B cell (primary cell): Measurements from ENCODE around the gene MAP3K20. TPM values are rescaled to one million over a fixed set of nuclear protein-coding genes. Genes with fewer than 3 reads are reported as not detected.

Source experiments
- ATAC-seq: fragments of 200-7000 bp; cut with Tn5 transposase; one replicate; pipeline ENCODE4 v1.10.0; 2021; ENCODE audit warnings: low read depth, mild to moderate bottlenecking, moderate number of reproducible peaks, moderate library complexity
- CTCF ChIA-PET: fragments of 350-600 bp; sonication (Branson Sonifier 250); formaldehyde crosslinking; loops from one replicate; lab custom pipeline; 2021; ENCODE audit warnings: antibody characterized with exemption, inconsistent platforms; lab: Charles Lee
- POLR2A ChIA-PET: fragments of 350-600 bp; sonication (Branson Sonifier 250); formaldehyde crosslinking; loops from one replicate; lab custom pipeline; 2021; ENCODE audit warnings: antibody characterized with exemption; lab: Charles Lee
- DNase-seq: peaks from one replicate; pipeline ENCODE4 v3.0.0; 2013
- H2AFZ ChIP-seq: 2 replicates; pipeline ENCODE4 v1.6.1; 2012; ENCODE audit warnings: mild to moderate bottlenecking, low read depth, low read length; ENCODE audit not compliant: insufficient read depth, poor library complexity, severe bottlenecking
- H3K27ac ChIP-seq, 2 donors: 1 replicate in 1 of 2; 2 replicates in 1 of 2; pipeline ENCODE4 v1.5.1; 2012 to 2013; ENCODE audit warnings: low read length in 2 of 2, mild to moderate bottlenecking in 2 of 2, moderate library complexity in 1 of 2
- H3K27me3 ChIP-seq, 4 experiments: fragments of 200-600 bp in 1 of 4; sonication (generic) in 1 of 4; replicated peaks in 1 of 4; 1 replicate in 2 of 4; 2 replicates in 2 of 4; pipeline versions ENCODE4 v1.6.1 to v1.7.0; 2013 to 2016; ENCODE audit warnings: low read length in 3 of 4, mild to moderate bottlenecking in 2 of 4, mixed read lengths in 1 of 4, moderate library complexity in 1 of 4; ENCODE audit not compliant: insufficient read depth in 4 of 4, control insufficient read depth in 3 of 4; ENCODE audit errors: control extremely low read depth in 1 of 4
- H3K36me3 ChIP-seq, 2 experiments: replicated peaks in 1 of 2; 1 replicate in 1 of 2; 2 replicates in 1 of 2; pipeline versions ENCODE4 v1.6.1 to v1.7.1; 2013; ENCODE audit warnings: low read length in 1 of 2; ENCODE audit not compliant: insufficient read depth in 2 of 2, control insufficient read depth in 1 of 2; ENCODE audit errors: control extremely low read depth in 1 of 2, extremely low read depth in 1 of 2
- H3K4me1 ChIP-seq, 2 donors: fragments of 200-600 bp in 1 of 2; sonication (generic) in 1 of 2; 1 replicate in 1 of 2; 2 replicates in 1 of 2; pipeline versions ENCODE4 v1.5.1 to v1.6.1; 2013 to 2017; ENCODE audit warnings: low read length in 2 of 2; ENCODE audit not compliant: control insufficient read depth in 2 of 2, insufficient read depth in 2 of 2
- H3K4me2 ChIP-seq: replicated peaks from 2 replicates; pipeline ENCODE3; 2012; ENCODE audit warnings: mild to moderate bottlenecking, low read depth, low read length; ENCODE audit not compliant: poor library complexity, severe bottlenecking
- H3K4me3 ChIP-seq, 5 experiments: fragments of 200-600 bp in 1 of 5; sonication (generic) in 1 of 5; 1 replicate in 3 of 5; 2 replicates in 2 of 5; pipeline versions ENCODE4 v1.5.1 to v1.7.0; 2011 to 2016; ENCODE audit warnings: low read length in 4 of 5, mild to moderate bottlenecking in 4 of 5, low read depth in 2 of 5, control low read depth in 1 of 5, moderate library complexity in 1 of 5; ENCODE audit not compliant: insufficient read depth in 1 of 5; ENCODE audit errors: control extremely low read depth in 1 of 5, extremely low read depth in 1 of 5
- H3K79me2 ChIP-seq: fragments of 200-600 bp; sonication (generic); one replicate; pipeline ENCODE4 v1.6.0; 2016; ENCODE audit warnings: low read length; ENCODE audit not compliant: control insufficient read depth, insufficient read depth
- H3K9ac ChIP-seq: fragments of 200-600 bp; sonication (generic); 2 replicates; pipeline ENCODE4 v1.6.1; 2017; ENCODE audit warnings: mild to moderate bottlenecking, low read length, moderate library complexity
- H3K9me3 ChIP-seq, 3 donors: one replicate each; pipeline versions ENCODE4 v1.6.1 to v1.7.1; 2013; ENCODE audit warnings: low read length in 2 of 3; ENCODE audit not compliant: control insufficient read depth in 2 of 3, insufficient read depth in 1 of 3; ENCODE audit errors: control extremely low read depth in 1 of 3
- H4K20me1 ChIP-seq: 2 replicates; pipeline ENCODE4 v1.6.0; 2012; ENCODE audit warnings: mild to moderate bottlenecking, low read length; ENCODE audit not compliant: insufficient read depth, control insufficient read depth, poor library complexity, severe bottlenecking
- H3K27ac Mint-ChIP-seq: one replicate; pipeline ENCODE4 v1.8.0; 2021; ENCODE audit warnings: mixed read lengths
- H3K27me3 Mint-ChIP-seq: one replicate; pipeline ENCODE4 v1.8.0; 2021; ENCODE audit warnings: mixed read lengths
- H3K4me1 Mint-ChIP-seq: one replicate; pipeline ENCODE4 v1.8.0; 2021; ENCODE audit warnings: mixed read lengths
- H3K4me3 Mint-ChIP-seq: one replicate; pipeline ENCODE4 v1.8.0; 2021; ENCODE audit warnings: mixed read lengths
- H3K9me3 Mint-ChIP-seq: one replicate; pipeline ENCODE4 v1.8.0; 2022; ENCODE audit warnings: mixed read lengths; ENCODE audit not compliant: insufficient read depth
- CTCF ChIP-seq: fragments of 200-600 bp; IDR thresholded peaks from one replicate; pipeline ENCODE4 v1.8.0; 2022; ENCODE audit warnings: antibody characterized with exemption, mild to moderate bottlenecking
- EZH2 ChIP-seq: IDR thresholded peaks from 2 replicates; pipeline ENCODE4 v1.6.1; 2012; ENCODE audit warnings: borderline replicate concordance, low read depth, mild to moderate bottlenecking, moderate library complexity, low read length; ENCODE audit not compliant: insufficient read depth, poor library complexity, severe bottlenecking
- WGBS: methylation state at CpG from one replicate; pipeline ENCODE4 v1.1.5; 2013; ENCODE audit warnings: missing lambda C conversion rate; ENCODE audit not compliant: insufficient coverage; 5-methylcytosine and 5-hydroxymethylcytosine counted together
- intact Hi-C: fragments of 100-400 bp; cut with micrococcal nuclease; formaldehyde crosslinking; loops from one replicate; pipeline ENCODE4 v1.10.0; 2022
- polyA plus RNA-seq: library from polyadenylated mRNA; depleted of rRNA; stranded (reverse); fragments of >200 nt; gene quantifications from 2 replicates; pipeline ENCODE4 v1.2.3, GENCODE V29; 2012
- total RNA-seq, 2 donors: library from RNA; stranded (reverse); fragments of 120-200 nt in 1 of 2; gene quantifications; 1 replicate in 1 of 2; 2 replicates in 1 of 2; pipeline versions ENCODE4 v1.2.3 to v1.2.4, GENCODE V29; 2013 to 2022

The MAP3K20 gene
- total and polyA plus RNA-seq, 2 donors (not counting 1 experiment from before 2014, with no cell fraction given): 2.2 to 9.1 TPM

DNA sequence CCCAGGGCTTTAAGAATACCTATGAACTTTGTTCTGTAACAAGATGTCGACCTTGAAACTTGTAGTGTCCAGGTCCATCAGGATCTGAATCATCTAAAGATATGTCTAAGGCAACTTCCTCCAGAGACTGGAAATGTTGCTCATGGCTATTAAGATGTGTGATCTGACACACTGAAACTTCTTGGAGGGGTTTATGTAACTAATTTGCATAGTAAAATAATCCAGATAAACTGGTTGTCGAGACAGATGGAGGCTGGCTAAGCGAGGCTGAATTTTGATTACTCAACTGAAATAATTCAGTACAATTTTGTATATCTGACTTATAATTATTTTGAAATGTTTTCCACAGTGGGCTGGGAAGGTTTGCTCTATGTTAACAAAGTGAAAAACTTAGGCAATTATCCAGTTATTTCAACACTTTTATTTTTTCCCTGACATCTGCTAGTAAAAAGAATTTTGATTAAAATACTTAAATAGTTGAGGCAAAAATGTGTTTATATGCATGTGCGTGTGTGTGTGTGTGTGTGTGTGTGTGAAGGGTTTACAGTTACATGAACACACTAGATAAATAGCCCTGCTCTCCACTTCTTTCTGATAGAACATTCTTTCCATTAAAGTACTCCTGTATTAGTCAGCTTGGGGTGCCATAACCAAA is 11.4 kb upstream of the MAP3K20 start:
- H3K4me1 Mint-ChIP-seq: peaks cover 11% of the 10 kb centered on the region
- Histone ChIP-seq H3K9me3 (no peaks in the 10 kb centered on the region), H3K4me2 (no peak overlapping the region), H3K4me3 (no peak overlapping the region), H2AFZ (no peak overlapping the region), H4K20me1 (no peaks in the 10 kb centered on the region), H3K79me2 (no peaks in the 10 kb centered on the region), H3K36me3 (no peaks in the 10 kb centered on the region), H3K27me3 (peaks cover 0 to 9% (median 3%) of the 10 kb centered on the region in 4 experiments), H3K4me1 (peaks cover 10 to 12% of the 10 kb centered on the region in 2 donors), H3K27ac (no peak overlapping the region), H3K9ac (no peak overlapping the region)
- no peak overlapping the region for H3K4me3 Mint-ChIP-seq
- DNase-seq (no peak), ATAC-seq (no peak)
- H3K27ac Mint-ChIP-seq: no peak overlapping the region
- H3K9me3 Mint-ChIP-seq: no peaks in the 10 kb centered on the region
- TF ChIP-seq EZH2 (no peak), CTCF (no peak)
- peaks cover 14% of the 10 kb centered on the region for H3K27me3 Mint-ChIP-seq
- intact Hi-C loops: no loop called here
- POLR2A ChIA-PET: interaction anchor here (0.7 kb wide), 1 partner anchor 229 kb away, joined by 3 read pairs; no protein-coding TSS in a partner anchor
- no CpG with 5 or more reads among the region's 4 CpGs for WGBS
- CTCF ChIA-PET: no interaction called here

DNA sequence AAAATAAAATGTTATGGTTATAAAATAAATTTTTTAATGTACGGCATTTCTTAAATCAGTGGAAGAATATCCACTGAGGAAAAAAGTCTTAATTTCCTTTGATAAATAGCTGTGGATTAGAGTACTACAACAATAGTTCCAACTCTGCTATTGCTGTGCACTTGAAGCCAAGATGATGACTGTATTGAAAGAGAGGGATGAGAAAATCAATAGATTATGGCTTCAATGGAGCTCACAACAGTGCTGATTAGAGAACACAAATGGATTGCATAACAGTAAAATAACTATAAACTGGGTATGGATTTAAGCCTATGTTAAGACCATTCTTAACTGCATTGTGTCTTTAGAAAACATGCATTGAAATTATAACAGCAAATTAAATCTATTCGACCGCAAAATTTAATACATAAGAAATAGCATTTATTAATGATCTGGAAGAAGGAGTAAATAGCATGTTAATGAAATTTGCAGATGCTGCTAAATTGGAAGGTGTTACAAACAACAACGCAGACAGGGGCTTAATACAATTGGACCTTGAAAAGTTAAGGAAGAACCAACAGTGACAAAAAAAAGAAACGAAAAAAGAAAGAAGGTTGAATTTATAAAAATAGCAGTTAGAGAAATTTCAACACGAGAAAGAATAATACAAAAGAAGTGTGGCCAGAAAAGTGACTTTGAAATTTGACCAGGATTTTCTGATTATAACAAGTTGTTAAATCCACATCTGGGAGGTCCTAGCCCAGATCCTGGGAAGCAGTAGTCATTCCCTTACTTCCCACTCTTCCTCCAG is 8.6 kb upstream of the MAP3K20 start:
- Histone ChIP-seq H3K9me3 (no peaks in the 10 kb centered on the region), H3K27me3 (peaks cover 0 to 9% (median 3%) of the 10 kb centered on the region in 4 experiments), H4K20me1 (no peaks in the 10 kb centered on the region), H2AFZ (no peak overlapping the region), H3K79me2 (no peaks in the 10 kb centered on the region), H3K27ac (no peak overlapping the region), H3K4me2 (no peak overlapping the region), H3K4me1 (no peaks in the 10 kb centered on the region), H3K36me3 (no peaks in the 10 kb centered on the region), H3K4me3 (no peak overlapping the region), H3K9ac (no peak overlapping the region)
- ChIA-PET POLR2A (no interaction called here), CTCF (interaction anchor here (1.1 kb wide), 1 partner anchor 39 kb away, joined by 4 read pairs; no protein-coding TSS in a partner anchor)
- H3K27me3 Mint-ChIP-seq: peaks cover 19% of the 10 kb centered on the region
- no peak for DNase-seq
- no peaks in the 10 kb centered on the region for H3K4me1 Mint-ChIP-seq
- no peak overlapping the region for H3K4me3 Mint-ChIP-seq
- no peak overlapping the region for H3K27ac Mint-ChIP-seq
- WGBS: 80% methylated on average over 1 of the region's 6 CpGs
- intact Hi-C loops: no loop called here
- ATAC-seq: no peak
- no peaks in the 10 kb centered on the region for H3K9me3 Mint-ChIP-seq
- no peak for TF ChIP-seq EZH2
- TF ChIP-seq CTCF: no peak
